Common myeloid progenitor, CD34-positive (primary cell): ENCODE data around the gene ASTN2.

ENCODE experiments used
- CTCF ChIA-PET: fragments of 350-600 bp; sonication (Branson Sonifier 250); formaldehyde crosslinking; loops from one replicate; lab custom pipeline; 2021; ENCODE audit warnings: antibody characterized with exemption; lab: Charles Lee
- POLR2A ChIA-PET: fragments of 350-600 bp; sonication (Branson Sonifier 250); formaldehyde crosslinking; loops from one replicate; lab custom pipeline; 2021; ENCODE audit warnings: antibody characterized with exemption; lab: Charles Lee
- DNase-seq, 3 donors: peaks; one replicate each; pipeline versions ENCODE4 v3.0.0 to v3.0.0-alpha.2; 2013
- H3K27ac ChIP-seq, 2 experiments: 1 replicate in 1 of 2; 2 replicates in 1 of 2; pipeline ENCODE4 v1.7.0; 2013; ENCODE audit warnings: inconsistent platforms in 2 of 2, low read length in 2 of 2, mild to moderate bottlenecking in 2 of 2, low read depth in 1 of 2, moderate library complexity in 1 of 2; ENCODE audit not compliant: severe bottlenecking in 2 of 2, insufficient read depth in 1 of 2, poor library complexity in 1 of 2
- H3K27me3 ChIP-seq, 5 experiments: replicated peaks in 2 of 5; 1 replicate in 3 of 5; 2 replicates in 2 of 5; pipeline versions ENCODE4 v1.6.1 to v1.7.0; 2013; ENCODE audit warnings: low read length in 4 of 5, mild to moderate bottlenecking in 2 of 5, moderate library complexity in 2 of 5, inconsistent platforms in 1 of 5; ENCODE audit not compliant: insufficient read depth in 5 of 5, control insufficient read depth in 4 of 5
- H3K36me3 ChIP-seq, 4 experiments: 1 replicate in 2 of 4; 2 replicates in 2 of 4; pipeline versions ENCODE4 v1.6.1 to v1.7.0; 2013; ENCODE audit warnings: low read length in 3 of 4, control low read depth in 1 of 4, mild to moderate bottlenecking in 1 of 4; ENCODE audit not compliant: control insufficient read depth in 4 of 4, insufficient read depth in 4 of 4
- H3K4me1 ChIP-seq, 4 experiments: 1 replicate in 3 of 4; 2 replicates in 1 of 4; pipeline versions ENCODE4 v1.6.1 to v1.7.1; 2013; ENCODE audit warnings: low read length in 3 of 4, mild to moderate bottlenecking in 3 of 4, control low read depth in 1 of 4, inconsistent platforms in 1 of 4, moderate library complexity in 1 of 4; ENCODE audit not compliant: control insufficient read depth in 4 of 4, insufficient read depth in 4 of 4; ENCODE audit errors: control extremely low read depth in 1 of 4
- H3K4me3 ChIP-seq, 7 experiments: 1 replicate in 4 of 7; 2 replicates in 3 of 7; pipeline versions ENCODE4 v1.5.1 to v1.7.0; 2013; ENCODE audit warnings: mild to moderate bottlenecking in 7 of 7, low read length in 6 of 7, moderate library complexity in 6 of 7, inconsistent platforms in 2 of 7, low read depth in 2 of 7, control low read depth in 1 of 7; ENCODE audit not compliant: insufficient read depth in 4 of 7, control insufficient read depth in 1 of 7; ENCODE audit errors: extremely low read depth in 1 of 7
- H3K9me3 ChIP-seq, 5 experiments: 1 replicate in 4 of 5; 2 replicates in 1 of 5; pipeline versions ENCODE4 v1.6.1 to v1.7.1; 2013; ENCODE audit warnings: low read length in 4 of 5, mild to moderate bottlenecking in 2 of 5, inconsistent platforms in 1 of 5, low read depth in 1 of 5, moderate library complexity in 1 of 5; ENCODE audit not compliant: control insufficient read depth in 4 of 5, insufficient read depth in 2 of 5; ENCODE audit errors: control extremely low read depth in 1 of 5
- WGBS: methylation state at CpG from one replicate; pipeline ENCODE4 v1.1.5; 2013; ENCODE audit not compliant: insufficient coverage; 5-methylcytosine and 5-hydroxymethylcytosine counted together

ASTN2 gene

GRCh38 chr9:116717150-116717549, 697.7 kb downstream of the ASTN2 start:
- Histone ChIP-seq H3K27ac (no peak overlapping the region), H3K36me3 (no peaks in the 10 kb centered on the region), H3K4me1 (no peaks in the 10 kb centered on the region), H3K4me3 (no peak overlapping the region), H3K9me3 (no peaks in the 10 kb centered on the region), H3K27me3 (no peaks in the 10 kb centered on the region)
- WGBS, result 71% methylated on average over 6 of the region's 7 CpGs
- CTCF ChIA-PET, result interaction anchor here (1.3 kb wide), 1 partner anchor 18 kb away, joined by 4 read pairs; no protein-coding TSS in a partner anchor
- DNase-seq, result no peak
- POLR2A ChIA-PET, result no interaction called here

GRCh38 chr9:116716438-116716837, 698.4 kb downstream of the ASTN2 start:
- no peaks in the 10 kb centered on the region for H3K27me3 ChIP-seq
- H3K27ac ChIP-seq, result no peak overlapping the region
- CTCF ChIA-PET, result no interaction called here
- no peaks in the 10 kb centered on the region for H3K36me3 ChIP-seq
- POLR2A ChIA-PET, result no interaction called here
- H3K4me1 ChIP-seq, result no peaks in the 10 kb centered on the region
- H3K9me3 ChIP-seq, result no peaks in the 10 kb centered on the region
- DNase-seq, result no peak
- no peak overlapping the region for H3K4me3 ChIP-seq

GRCh38 chr9:116715751-116716150, 699.1 kb downstream of the ASTN2 start:
- H3K27me3 ChIP-seq, result no peaks in the 10 kb centered on the region
- no CpG with 5 or more reads among the region's 1 CpG for WGBS
- no peaks in the 10 kb centered on the region for H3K9me3 ChIP-seq
- ChIA-PET CTCF (no interaction called here), POLR2A (no interaction called here)
- H3K36me3 ChIP-seq, result no peaks in the 10 kb centered on the region
- no peak overlapping the region for H3K27ac ChIP-seq
- no peak for DNase-seq
- H3K4me3 ChIP-seq, result no peak overlapping the region
- no peaks in the 10 kb centered on the region for H3K4me1 ChIP-seq

- ChIA-PET POLR2A (no interaction called here), CTCF (no interaction called here)
- no peaks in the 10 kb centered on the region for H3K36me3 ChIP-seq
- H3K9me3 ChIP-seq, result no peaks in the 10 kb centered on the region
- DNase-seq, result no peak
- 88% methylated on average over 3 of the region's 4 CpGs for WGBS
- no peaks in the 10 kb centered on the region for H3K4me1 ChIP-seq
- no peaks in the 10 kb centered on the region for H3K27me3 ChIP-seq
- no peak overlapping the region for H3K27ac ChIP-seq
- no peak overlapping the region for H3K4me3 ChIP-seq
Measured at GRCh38 chr9:116713271-116713670, 701.6 kb downstream of the ASTN2 start.

- Histone ChIP-seq H3K27me3 (no peaks in the 10 kb centered on the region), H3K4me1 (no peaks in the 10 kb centered on the region), H3K4me3 (no peak overlapping the region), H3K27ac (no peak overlapping the region), H3K9me3 (no peaks in the 10 kb centered on the region), H3K36me3 (no peaks in the 10 kb centered on the region)
- DNase-seq, result no peak
- POLR2A ChIA-PET, result no interaction called here
- whole genome bisulfite sequencing, result 96% methylated on average over 3 of the region's 3 CpGs
- CTCF ChIA-PET, result interaction anchor here (1.6 kb wide), 1 partner anchor 24 kb away, joined by 7 read pairs; no protein-coding TSS in a partner anchor
Measured at GRCh38 chr9:116712781-116713180, 702.1 kb downstream of the ASTN2 start.

GRCh38 chr9:116706310-116707290, 708.3 kb downstream of the ASTN2 start:
- Histone ChIP-seq H3K27ac (no peak overlapping the region), H3K27me3 (no peaks in the 10 kb centered on the region), H3K4me1 (no peaks in the 10 kb centered on the region), H3K36me3 (peaks cover 0 to 3% (median 0%) of the 10 kb centered on the region in 4 experiments), H3K4me3 (no peak overlapping the region), H3K9me3 (peaks cover 0 to 9% (median 0%) of the 10 kb centered on the region in 5 experiments)
- 100% methylated on average over 6 of the region's 8 CpGs for WGBS
- DNase-seq, result no peak
- CTCF ChIA-PET, result no interaction called here
- POLR2A ChIA-PET, result no interaction called here

- Histone ChIP-seq H3K36me3 (peaks cover 0 to 6% (median 0%) of the 10 kb centered on the region in 4 experiments), H3K27ac (no peak overlapping the region), H3K27me3 (no peaks in the 10 kb centered on the region), H3K4me3 (no peak overlapping the region), H3K9me3 (peaks cover 0 to 9% (median 0%) of the 10 kb centered on the region in 5 experiments), H3K4me1 (no peaks in the 10 kb centered on the region)
- DNase-seq, result no peak
- ChIA-PET CTCF (no interaction called here), POLR2A (no interaction called here)
- no CpG with 5 or more reads among the region's 1 CpG for WGBS
Measured at GRCh38 chr9:116705531-116705930, 709.3 kb downstream of the ASTN2 start.
